DOHH2 (cell line): ENCODE data around the gene TSPAN14.

Experiments used
- H3F3A ChIP-seq: fragments of 200-600 bp; sonication (generic), shearing (Covaris generic); 2 replicates; pipeline ENCODE4 v1.6.0; 2016; ENCODE audit warnings: antibody characterized with exemption, mild to moderate bottlenecking; ENCODE audit not compliant: control insufficient read depth, insufficient read depth
- H3K27ac ChIP-seq: fragments of 200-600 bp; sonication (generic); 2 replicates; pipeline ENCODE4 v1.5.1; 2014; ENCODE audit warnings: low read depth, mild to moderate bottlenecking, low read length, moderate library complexity
- H3K27me3 ChIP-seq: fragments of 200-600 bp; sonication (generic); 2 replicates; pipeline ENCODE4 v1.6.1; 2014; ENCODE audit warnings: mild to moderate bottlenecking, low read length, mixed read lengths; ENCODE audit not compliant: control insufficient read depth
- H3K36me3 ChIP-seq: fragments of 200-600 bp; sonication (generic); 2 replicates; pipeline ENCODE4 v1.6.1; 2014; ENCODE audit warnings: mild to moderate bottlenecking, low read length, moderate library complexity, mixed read lengths; ENCODE audit not compliant: control insufficient read depth
- H3K4me1 ChIP-seq: fragments of 200-600 bp; sonication (generic); 2 replicates; pipeline ENCODE4 v1.6.1; 2014; ENCODE audit warnings: mild to moderate bottlenecking, low read length, mixed read lengths; ENCODE audit not compliant: control insufficient read depth
- H3K4me2 ChIP-seq: fragments of 200-600 bp; sonication (generic); 2 replicates; pipeline ENCODE4 v1.6.0; 2014; ENCODE audit warnings: mild to moderate bottlenecking, low read length, moderate library complexity
- H3K4me3 ChIP-seq: fragments of 200-600 bp; sonication (generic); 2 replicates; pipeline ENCODE4 v1.5.1; 2014; ENCODE audit warnings: mild to moderate bottlenecking, low read length, mixed read lengths
- H3K79me2 ChIP-seq: fragments of 200-600 bp; sonication (generic); 2 replicates; pipeline ENCODE4 v1.6.1; 2014; ENCODE audit warnings: mild to moderate bottlenecking, low read length, mixed read lengths; ENCODE audit not compliant: control insufficient read depth
- H3K9me2 ChIP-seq: fragments of 200-600 bp; sonication (generic); replicated peaks from 2 replicates; pipeline ENCODE4 v1.6.1; 2014; ENCODE audit warnings: mild to moderate bottlenecking, low read length, mixed read lengths; ENCODE audit not compliant: control insufficient read depth
- H3K9me3 ChIP-seq: fragments of 200-600 bp; sonication (generic); 2 replicates; pipeline ENCODE4 v1.6.1; 2014; ENCODE audit warnings: antibody characterized with exemption, low read length, mixed read lengths; ENCODE audit not compliant: control insufficient read depth, insufficient read depth
- H4K20me1 ChIP-seq: fragments of 200-600 bp; sonication (generic); 2 replicates; pipeline ENCODE4 v1.6.0; 2014; ENCODE audit warnings: low read depth, mild to moderate bottlenecking, antibody characterized with exemption, low read length, moderate library complexity; ENCODE audit not compliant: control insufficient read depth, insufficient read depth
- CTCF ChIP-seq: fragments of 200-600 bp; sonication (generic); IDR thresholded peaks from one replicate; pipeline ENCODE4 v1.5.1; 2014; ENCODE audit warnings: antibody characterized with exemption, mild to moderate bottlenecking, low read depth, low read length; ENCODE audit not compliant: poor library complexity, severe bottlenecking
- EZH2phosphoT487 ChIP-seq: fragments of 200-600 bp; sonication (generic); IDR thresholded peaks from 2 replicates; pipeline ENCODE4 v1.6.1; 2017; ENCODE audit warnings: borderline replicate concordance, mild to moderate bottlenecking, antibody characterized with exemption, low read length, moderate library complexity, mixed read lengths

TSPAN14 gene

DNA sequence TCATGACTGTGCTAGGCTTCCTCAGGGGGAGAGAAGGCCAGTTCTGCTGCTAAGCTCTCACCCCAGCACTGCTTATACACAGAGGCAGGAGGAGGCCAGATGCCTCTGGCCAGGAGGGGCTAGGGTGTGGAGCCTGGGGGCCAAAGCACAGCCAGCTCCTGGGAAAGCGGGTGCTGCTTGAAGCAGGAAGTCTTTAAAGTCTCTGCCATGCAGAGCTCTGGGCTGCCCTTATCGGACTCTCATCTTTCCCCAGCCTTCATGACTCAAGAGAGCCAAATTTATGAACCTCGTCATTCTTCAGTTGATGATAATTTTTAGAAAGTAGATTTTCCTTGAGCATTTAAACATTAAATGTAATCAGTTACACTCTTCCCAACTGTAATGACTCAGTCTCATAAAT lies 11.2 kb upstream of the TSPAN14 start:
- no peak overlapping the region for H3K4me3 ChIP-seq
- H3K9me2 ChIP-seq: no peaks in the 10 kb centered on the region
- H3K27ac ChIP-seq: no peak overlapping the region
- no peaks in the 10 kb centered on the region for H3K9me3 ChIP-seq
- no peak overlapping the region for H3K4me2 ChIP-seq
- H3F3A ChIP-seq: no peaks in the 10 kb centered on the region
- no peaks in the 10 kb centered on the region for H3K36me3 ChIP-seq
- TF ChIP-seq CTCF (no peak), EZH2phosphoT487 (no peak)
- peaks cover 10% of the 10 kb centered on the region; the same call in 1 of the 2 replicates for H3K4me1 ChIP-seq
- H4K20me1 ChIP-seq: no peaks in the 10 kb centered on the region
- no peaks in the 10 kb centered on the region for H3K79me2 ChIP-seq
- peaks cover 6% of the 10 kb centered on the region; the same call in 1 of the 2 replicates for H3K27me3 ChIP-seq

GRCh38 chr10:80443531-80443974 lies 10.6 kb upstream of the TSPAN14 start:
- Histone ChIP-seq H3F3A (no peaks in the 10 kb centered on the region), H3K27me3 (peaks cover 6% of the 10 kb centered on the region; the same call in 1 of the 2 replicates), H3K27ac (no peak overlapping the region), H3K4me1 (peaks cover 10% of the 10 kb centered on the region; the same call in 1 of the 2 replicates), H3K36me3 (no peaks in the 10 kb centered on the region), H3K4me2 (no peak overlapping the region), H3K79me2 (no peaks in the 10 kb centered on the region), H3K4me3 (no peak overlapping the region), H3K9me2 (no peaks in the 10 kb centered on the region), H3K9me3 (no peaks in the 10 kb centered on the region), H4K20me1 (no peaks in the 10 kb centered on the region)
- TF ChIP-seq EZH2phosphoT487 (no peak), CTCF (peak; percentile 43)

DNA sequence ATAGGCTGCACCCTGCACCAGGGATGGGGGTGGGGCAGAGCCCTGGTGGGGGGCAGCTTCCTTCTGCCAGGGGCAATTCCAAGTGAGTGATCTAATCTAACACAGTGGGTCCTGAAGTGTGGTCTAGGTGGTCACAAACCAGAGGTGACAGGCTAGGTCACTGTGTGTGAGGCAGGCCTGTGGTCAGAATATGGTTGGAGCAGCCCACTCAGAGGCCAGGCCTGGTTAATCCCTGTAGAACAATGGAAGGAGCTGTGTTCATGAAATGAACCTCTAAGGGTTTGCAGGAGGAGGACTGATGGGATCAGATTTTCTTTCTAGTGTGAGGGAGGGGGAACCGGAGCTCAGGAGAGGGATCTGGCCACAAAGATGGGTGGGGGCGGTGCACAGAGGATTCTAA lies 10.0 kb upstream of the TSPAN14 start:
- Histone ChIP-seq H3K9me2 (no peaks in the 10 kb centered on the region), H3F3A (no peaks in the 10 kb centered on the region), H3K79me2 (no peaks in the 10 kb centered on the region), H3K4me3 (no peak overlapping the region), H3K4me1 (peaks cover 10% of the 10 kb centered on the region; the same call in 1 of the 2 replicates), H3K27me3 (peaks cover 6% of the 10 kb centered on the region; the same call in 1 of the 2 replicates), H3K27ac (no peak overlapping the region), H4K20me1 (no peaks in the 10 kb centered on the region), H3K36me3 (no peaks in the 10 kb centered on the region), H3K9me3 (no peaks in the 10 kb centered on the region), H3K4me2 (no peak overlapping the region)
- TF ChIP-seq CTCF (no peak), EZH2phosphoT487 (no peak)
